HCT116 (cell line): ENCODE data around the gene UQCRHL.

Experiments
- POLR2A ChIP-seq: IDR thresholded peaks from 2 replicates; pipeline ENCODE4 v1.7.0; 2011; ENCODE audit warnings: borderline replicate concordance; ENCODE audit not compliant: insufficient read depth, insufficient read length; ENCODE audit errors: extremely low read depth
- SIN3A ChIP-seq: IDR thresholded peaks from 2 replicates; pipeline ENCODE4 v1.6.1; 2012; ENCODE audit warnings: low read depth
- YY1 ChIP-seq: IDR thresholded peaks from 2 replicates; pipeline ENCODE4 v1.6.1; 2011; ENCODE audit warnings: low read length, low read depth, moderate library complexity, mild to moderate bottlenecking; ENCODE audit not compliant: insufficient replicate concordance; ENCODE audit errors: extremely low read depth
- TF ChIP-seq, protein P1 (sequence below), 3 experiments: fragments of 200-600 bp in 1 of 3; sonication (generic) in 1 of 3; IDR thresholded peaks in 2 of 3; conservative IDR thresholded peaks in 1 of 3; 2 replicates each; pipeline ENCODE4 v1.5.1; 2012 to 2017; ENCODE audit warnings: low read depth in 2 of 3, low read length in 2 of 3, antibody characterized with exemption in 1 of 3, borderline replicate concordance in 1 of 3, control low read depth in 1 of 3, mild to moderate bottlenecking in 1 of 3, mixed read lengths in 1 of 3, mixed run types in 1 of 3, moderate library complexity in 1 of 3; ENCODE audit not compliant: insufficient read depth in 1 of 3

DNA sequence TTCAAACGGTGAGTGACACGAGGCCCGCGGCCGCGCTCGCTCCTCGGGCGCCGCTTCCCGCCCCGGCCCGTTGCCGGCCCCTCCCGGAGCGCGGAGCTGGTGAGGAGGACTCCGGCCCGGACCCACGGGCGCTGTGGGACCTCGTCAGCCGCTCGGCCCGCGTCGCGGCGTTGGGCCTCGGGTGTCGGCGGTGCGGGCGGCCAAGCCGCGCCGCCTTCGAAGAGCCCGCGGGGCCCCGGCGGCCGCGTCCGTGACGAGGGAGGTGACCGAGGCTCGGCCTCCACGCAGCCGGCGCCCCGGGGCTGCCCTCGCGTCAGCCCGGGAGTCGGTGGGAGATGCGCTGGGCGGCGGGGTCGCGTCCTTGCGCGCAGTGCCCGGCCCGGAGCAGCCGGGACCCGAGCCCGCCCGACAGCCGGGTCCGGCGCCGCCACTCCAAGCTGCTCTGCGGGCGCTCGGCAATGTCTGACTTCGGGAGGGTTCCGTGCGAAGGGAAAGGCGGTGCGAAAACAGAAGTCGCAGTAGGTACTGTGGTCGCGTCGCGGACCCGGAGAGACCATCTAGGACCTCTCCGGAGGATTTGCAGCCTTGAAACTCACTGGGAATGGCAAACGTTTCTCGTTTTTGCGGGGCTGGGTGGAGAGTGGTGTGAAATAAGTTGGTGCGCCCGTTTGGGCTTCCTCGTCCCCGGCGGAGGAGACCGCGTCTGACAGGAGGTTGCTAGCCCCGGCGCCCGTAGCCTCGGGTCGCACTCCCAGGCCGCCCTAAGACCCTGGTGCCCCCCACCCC lies 40.9 kb upstream of the UQCRHL start:
- TF ChIP-seq, protein P1, sequence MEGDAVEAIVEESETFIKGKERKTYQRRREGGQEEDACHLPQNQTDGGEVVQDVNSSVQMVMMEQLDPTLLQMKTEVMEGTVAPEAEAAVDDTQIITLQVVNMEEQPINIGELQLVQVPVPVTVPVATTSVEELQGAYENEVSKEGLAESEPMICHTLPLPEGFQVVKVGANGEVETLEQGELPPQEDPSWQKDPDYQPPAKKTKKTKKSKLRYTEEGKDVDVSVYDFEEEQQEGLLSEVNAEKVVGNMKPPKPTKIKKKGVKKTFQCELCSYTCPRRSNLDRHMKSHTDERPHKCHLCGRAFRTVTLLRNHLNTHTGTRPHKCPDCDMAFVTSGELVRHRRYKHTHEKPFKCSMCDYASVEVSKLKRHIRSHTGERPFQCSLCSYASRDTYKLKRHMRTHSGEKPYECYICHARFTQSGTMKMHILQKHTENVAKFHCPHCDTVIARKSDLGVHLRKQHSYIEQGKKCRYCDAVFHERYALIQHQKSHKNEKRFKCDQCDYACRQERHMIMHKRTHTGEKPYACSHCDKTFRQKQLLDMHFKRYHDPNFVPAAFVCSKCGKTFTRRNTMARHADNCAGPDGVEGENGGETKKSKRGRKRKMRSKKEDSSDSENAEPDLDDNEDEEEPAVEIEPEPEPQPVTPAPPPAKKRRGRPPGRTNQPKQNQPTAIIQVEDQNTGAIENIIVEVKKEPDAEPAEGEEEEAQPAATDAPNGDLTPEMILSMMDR (IDR thresholded peaks at IDR 0.05 in 2 of 3, conservative IDR thresholded peaks at IDR 0.05 in 1 of 3; ENCODE audit: borderline replicate concordance in 1 of 3, insufficient read depth in 1 of 3, low read depth in 2 of 3, low read length in 2 of 3), result no peak
- TF ChIP-seq POLR2A (no peak), YY1 (no peak), SIN3A (no peak)
